ENCODE measurements around the gene MBLAC1.
A peak's percentile ranks its signal among the peaks of the same experiment; 100 is the strongest.

The MBLAC1 gene

GRCh38 chr7:100126931-100127865 is at the start of gene MBLAC1:
Gene MBLAC1 (plus strand): TSS chr7:100126967. CDS start chr7:100127396, 429 bp downstream.
- H3K4me3 ChIP-seq (replicated peaks; ENCODE audit: low read depth, low read length), result peak within 1 kb of the TSS; percentile 64
- no peak for TF ChIP-seq CTCF (IDR thresholded peaks at IDR 0.05; ENCODE audit: low read depth, low read length, missing control alignments)
- DNase-seq (ENCODE audit: extremely low read depth, low read depth), result peak; percentile 78

GRCh38 chr7:100077205-100077604 is 49.6 kb upstream of the MBLAC1 start:
- no peak for TF ChIP-seq CTCF (IDR thresholded peaks at IDR 0.05; ENCODE audit: low read depth, low read length, missing control alignments)
- no peak overlapping the region for H3K4me3 ChIP-seq (replicated peaks; ENCODE audit: low read depth, low read length)
- DNase-seq (ENCODE audit: extremely low read depth, low read depth), result no peak

GRCh38 chr7:100079024-100079560 is 47.7 kb upstream of the MBLAC1 start:
- TF ChIP-seq CTCF (IDR thresholded peaks at IDR 0.05; ENCODE audit: low read depth, low read length, missing control alignments), result no peak
- DNase-seq (ENCODE audit: extremely low read depth, low read depth), result no peak
- H3K4me3 ChIP-seq (replicated peaks; ENCODE audit: low read depth, low read length), result no peak overlapping the region

GRCh38 chr7:100080907-100081534 is 45.7 kb upstream of the MBLAC1 start:
- DNase-seq (ENCODE audit: extremely low read depth, low read depth), result no peak
- H3K4me3 ChIP-seq (replicated peaks; ENCODE audit: low read depth, low read length), result peak overlapping the region; percentile 92
- TF ChIP-seq CTCF (IDR thresholded peaks at IDR 0.05; ENCODE audit: low read depth, low read length, missing control alignments), result no peak

GRCh38 chr7:100081535-100082102 is 45.1 kb upstream of the MBLAC1 start, which contains the start of gene ZNF3:
Gene ZNF3 (minus strand): TSS chr7:100081723. CDS start chr7:100077357, 4,366 bp downstream.
- DNase-seq (ENCODE audit: extremely low read depth, low read depth), result peak; percentile 98
- peak within 1 kb of the TSS; percentile 92 for H3K4me3 ChIP-seq (replicated peaks; ENCODE audit: low read depth, low read length)
- peak; percentile 83 for TF ChIP-seq CTCF (IDR thresholded peaks at IDR 0.05; ENCODE audit: low read depth, low read length, missing control alignments)

- no peak overlapping the region for H3K4me3 ChIP-seq (replicated peaks; ENCODE audit: low read depth, low read length)
- no peak for TF ChIP-seq CTCF (IDR thresholded peaks at IDR 0.05; ENCODE audit: low read depth, low read length, missing control alignments)
- DNase-seq (ENCODE audit: extremely low read depth, low read depth), result no peak
Observed at GRCh38 chr7:100082978-100083377, 43.8 kb upstream of the MBLAC1 start.

All from HFF-Myc (cell line).